NCI-H2107 (cell line): Measurements from ENCODE around the gene SLC48A1.

Source experiments
- DNase-seq: peaks from one replicate; lab custom pipeline; 2025; lab: John Stamatoyannopoulos, UW

The SLC48A1 gene

DNA sequence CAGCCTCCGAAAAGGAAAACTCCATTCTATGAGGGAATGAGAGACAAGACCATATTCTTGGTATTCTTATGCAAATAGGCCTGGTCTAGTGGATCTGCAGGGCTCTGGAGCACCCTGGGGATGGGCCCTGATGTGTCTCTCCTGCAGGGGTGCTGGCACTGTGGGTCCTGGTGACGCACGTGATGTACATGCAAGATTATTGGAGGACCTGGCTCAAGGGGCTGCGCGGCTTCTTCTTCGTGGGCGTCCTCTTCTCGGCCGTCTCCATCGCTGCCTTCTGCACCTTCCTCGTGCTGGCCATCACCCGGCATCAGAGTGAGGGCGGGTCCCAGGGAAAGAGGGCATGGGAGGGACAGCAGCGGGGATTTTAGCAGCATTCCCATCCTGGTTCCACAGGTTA, 5.8 kb downstream of the SLC48A1 start:
- no peak for DNase-seq

DNA sequence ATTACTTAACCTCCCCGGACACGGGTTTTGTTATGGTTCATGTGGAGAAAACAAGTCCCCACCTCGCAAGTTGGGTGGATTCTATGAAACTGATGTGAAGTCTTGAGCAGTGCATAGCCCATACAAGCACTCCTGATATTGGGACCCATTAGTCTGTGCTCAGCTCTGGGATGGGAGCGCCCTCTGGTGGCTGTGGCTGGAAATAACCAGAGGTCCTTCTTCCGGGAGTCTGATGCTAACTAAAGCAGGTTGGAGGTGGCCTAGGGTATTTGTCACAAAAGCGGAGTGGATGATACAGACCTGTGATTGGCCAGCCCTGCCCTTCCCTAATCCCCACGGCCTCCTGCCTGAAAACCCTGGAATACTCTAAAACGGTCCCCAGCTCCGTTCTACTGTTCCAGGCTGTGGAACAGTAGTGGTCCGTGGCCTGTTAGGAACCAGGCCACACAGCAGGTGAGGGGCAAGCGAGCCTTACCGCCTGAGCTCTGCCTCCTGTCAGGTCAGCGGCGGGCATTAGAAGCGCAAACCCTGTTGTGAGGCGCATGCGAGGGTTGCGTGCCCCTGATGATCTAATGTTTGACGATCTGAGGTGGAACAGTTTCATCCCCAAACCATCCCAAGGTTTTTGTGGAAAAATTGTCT, 6.4 kb downstream of the SLC48A1 start:
- peak; percentile 84 for DNase-seq

DNA sequence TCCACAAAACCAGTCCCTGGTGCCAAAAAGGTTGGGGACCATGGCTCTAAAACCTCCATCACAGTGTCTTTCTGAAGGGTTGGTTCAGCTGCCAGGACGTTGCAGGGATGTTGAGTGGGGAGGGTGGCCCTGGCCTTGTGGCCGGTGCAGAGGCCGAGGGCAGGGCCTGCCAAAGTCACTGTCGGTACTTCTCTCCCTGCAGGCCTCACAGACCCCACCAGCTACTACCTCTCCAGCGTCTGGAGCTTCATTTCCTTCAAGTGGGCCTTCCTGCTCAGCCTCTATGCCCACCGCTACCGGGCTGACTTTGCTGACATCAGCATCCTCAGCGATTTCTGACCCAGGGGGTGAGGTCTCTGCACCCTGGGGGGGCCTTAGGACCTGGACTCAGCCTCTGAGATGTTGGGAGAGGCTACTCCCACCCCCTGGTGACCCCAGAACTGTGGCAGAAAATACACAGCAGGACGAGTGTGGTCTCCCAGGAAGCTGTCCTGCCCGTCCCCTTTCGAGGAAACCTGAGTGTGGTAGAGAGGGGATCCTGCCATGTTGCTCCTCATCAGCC, 7.0 kb downstream of the SLC48A1 start:
- no peak for DNase-seq

DNA sequence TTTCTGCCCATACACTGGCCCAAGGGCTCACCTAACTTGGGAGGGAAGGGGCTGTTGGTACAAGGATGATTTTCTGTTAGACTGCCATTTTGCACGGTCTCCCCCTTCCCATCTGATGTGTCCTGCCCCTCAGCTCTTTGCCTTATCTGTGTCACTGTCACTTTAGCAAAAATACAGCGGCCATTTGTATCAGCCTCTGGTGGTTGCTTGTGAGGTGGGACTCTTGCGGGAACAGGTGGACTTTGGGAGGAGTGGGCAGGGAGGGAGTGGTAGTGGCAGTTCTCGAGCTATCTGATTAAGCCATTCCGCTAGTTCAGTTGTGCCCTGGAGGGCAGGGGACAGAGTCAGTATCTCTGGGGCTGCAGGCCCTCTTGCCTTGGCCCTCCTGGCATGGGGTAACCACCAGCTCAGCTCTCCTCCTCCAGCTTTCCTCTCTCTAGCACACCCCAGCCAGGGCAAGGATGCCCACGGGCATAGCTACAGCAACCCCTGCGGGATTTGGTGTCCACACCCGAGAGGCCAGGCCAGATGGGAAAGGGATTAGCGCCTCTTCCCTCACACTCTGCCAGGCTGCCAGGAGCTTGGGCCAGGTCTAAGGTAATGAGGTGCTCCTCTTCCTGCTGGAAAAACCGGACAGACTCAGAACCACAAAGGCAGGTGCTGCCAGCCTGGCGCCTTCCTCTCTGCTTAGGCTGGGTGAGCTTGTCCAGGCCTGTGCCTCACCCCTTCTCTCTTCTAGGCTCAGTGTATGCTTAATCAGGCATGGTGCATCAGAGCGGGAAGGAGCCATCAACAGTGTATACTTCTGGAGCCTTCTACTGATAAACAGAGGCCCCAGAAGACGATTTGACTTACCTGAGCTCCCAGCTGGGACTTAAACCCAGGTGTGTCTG, 8.7 kb downstream of the SLC48A1 start:
- DNase-seq = no peak

DNA sequence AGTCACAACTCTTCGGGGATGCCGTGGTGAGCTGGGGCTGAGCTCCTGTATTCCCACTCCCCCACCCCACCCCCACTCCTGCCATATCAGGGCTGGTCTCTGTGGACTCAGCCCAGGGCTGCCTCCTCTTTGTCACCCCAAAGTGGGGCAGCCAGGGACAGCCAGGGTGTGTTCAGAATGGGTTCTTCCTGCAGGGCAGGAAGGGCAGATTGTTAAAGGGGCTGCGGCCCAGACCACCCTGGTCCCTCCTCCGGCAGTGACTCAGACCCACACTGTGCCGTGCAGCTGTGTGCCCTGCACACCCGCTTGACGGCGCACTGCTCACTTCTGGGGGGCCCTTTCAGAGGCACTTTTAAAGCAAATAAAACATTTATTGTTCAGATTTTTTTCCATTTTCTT, 9.3 kb downstream of the SLC48A1 start:
- no peak for DNase-seq

DNA sequence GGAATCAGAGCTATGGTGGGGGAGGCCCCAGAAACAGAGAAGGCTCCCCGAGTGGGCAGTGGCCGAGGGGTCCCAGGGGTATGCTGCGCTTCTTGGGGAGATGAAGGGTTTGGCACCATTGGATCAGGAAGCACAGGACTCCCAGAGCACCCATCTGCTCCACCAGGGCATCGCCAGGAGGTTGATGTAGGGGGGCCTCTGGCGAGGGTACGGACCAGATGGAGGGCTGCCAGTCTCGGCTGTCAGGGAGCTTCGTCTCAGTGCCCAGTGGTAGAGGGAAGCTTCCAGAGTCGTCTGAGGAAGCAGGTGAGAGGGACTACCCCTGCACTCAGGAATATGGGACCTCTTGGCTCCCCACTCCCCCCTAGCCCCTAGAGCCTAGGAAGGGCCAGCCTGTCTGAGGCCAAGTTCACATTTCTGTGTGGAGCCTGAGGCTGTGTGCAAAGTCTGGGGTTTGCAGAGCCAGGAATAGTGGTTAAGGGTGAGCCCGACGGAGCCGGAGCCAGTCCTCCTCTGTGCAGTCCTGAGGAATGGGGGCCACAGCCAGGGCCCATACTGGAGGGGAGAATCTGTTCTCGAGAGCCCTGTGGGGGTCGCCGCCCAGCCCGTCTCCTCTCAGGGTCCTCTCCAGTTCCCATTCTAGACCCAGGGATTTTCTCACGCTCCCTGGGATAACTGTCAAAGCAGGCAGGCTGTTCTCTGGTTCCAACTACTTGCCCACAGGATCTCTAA, 10.2 kb downstream of the SLC48A1 start:
- no peak for DNase-seq

DNA sequence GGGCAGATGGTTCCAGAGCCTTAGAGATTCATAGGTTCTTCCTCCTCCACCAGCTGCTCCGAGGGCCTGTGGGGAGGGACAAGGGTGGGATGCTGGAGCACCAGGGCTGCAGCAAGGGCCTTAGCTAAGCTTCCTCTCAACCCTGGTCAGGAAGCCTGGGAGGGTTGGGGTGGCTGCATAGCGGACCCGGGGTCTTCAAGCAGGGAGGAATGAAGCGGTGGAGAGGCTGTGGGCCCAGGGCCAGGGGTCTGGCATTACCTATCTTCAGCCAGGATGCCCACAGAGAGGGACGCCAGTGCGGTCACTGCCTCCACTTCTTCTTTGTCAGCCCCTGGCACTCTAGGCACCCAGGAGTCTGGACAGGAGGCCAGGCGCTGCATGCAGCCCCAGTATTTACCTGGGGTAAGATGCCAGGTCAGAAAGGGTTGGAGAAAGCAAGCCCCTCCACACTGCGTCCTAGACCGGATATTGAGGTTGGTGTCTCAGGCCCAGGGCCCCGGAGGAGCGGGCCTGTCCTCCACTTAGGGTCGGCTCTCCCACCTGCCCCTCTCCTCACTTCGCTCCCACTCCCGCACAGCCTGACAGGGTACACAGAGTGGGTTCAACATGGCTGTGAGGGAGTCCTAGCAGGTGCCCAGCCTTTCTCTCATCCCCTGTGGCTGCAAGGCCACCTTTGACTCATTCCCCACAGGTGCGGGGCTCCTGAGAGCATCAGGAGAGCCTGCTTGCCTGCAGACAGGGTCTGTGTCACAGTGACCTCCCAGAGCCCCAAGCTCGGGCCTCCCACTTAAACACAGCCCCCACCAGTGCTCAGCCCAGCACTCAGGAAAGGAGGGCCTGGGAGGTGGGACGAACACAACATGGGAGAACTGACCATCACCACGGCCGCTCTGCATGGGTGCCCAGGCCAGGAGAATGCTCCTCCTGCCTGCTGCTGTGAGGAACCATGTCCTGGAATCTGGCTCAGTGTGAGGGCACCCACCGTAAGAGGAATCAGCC, 11.1 kb downstream of the SLC48A1 start:
- no peak for DNase-seq

DNA sequence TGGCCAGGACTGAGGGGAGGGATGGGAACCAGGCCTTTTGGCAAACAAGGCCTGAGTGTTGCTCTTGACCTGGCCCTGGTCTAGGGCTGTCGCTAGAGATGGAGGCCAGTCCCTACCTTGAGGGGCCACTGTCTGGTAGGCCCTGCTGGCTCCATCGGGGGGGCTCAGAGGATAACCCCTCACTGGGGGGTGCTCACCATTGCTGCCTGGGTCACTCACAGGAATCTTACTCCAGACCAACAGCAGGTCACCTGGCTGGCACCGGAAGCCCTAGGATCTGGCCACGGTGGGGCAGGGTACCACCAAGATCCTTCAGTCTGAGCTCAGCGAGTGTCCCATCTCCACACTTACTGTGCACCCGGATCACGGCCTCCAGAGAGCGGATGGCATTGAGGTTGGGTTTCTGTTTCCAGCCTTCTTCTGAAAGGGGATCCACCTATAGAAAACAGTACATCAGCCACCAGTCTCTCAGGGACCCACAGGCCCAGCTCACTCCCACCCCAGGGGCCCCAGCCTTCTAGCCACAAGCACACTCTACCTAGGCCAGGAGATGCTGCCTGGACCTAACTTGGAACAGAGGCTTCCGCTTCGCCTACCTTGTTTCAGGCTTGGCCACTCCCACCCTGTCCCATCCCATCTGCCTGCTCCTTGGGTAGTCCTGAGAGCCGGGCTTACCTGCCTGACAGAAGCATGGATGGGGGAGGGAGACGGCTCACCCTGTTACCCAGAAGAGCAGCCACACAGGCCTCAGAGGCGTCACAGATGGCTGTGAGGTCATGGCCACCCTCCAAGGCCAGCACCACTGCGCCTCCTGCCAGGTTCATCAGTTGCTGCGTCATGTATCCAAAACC, 12.2 kb downstream of the SLC48A1 start:
- no peak for DNase-seq

DNA sequence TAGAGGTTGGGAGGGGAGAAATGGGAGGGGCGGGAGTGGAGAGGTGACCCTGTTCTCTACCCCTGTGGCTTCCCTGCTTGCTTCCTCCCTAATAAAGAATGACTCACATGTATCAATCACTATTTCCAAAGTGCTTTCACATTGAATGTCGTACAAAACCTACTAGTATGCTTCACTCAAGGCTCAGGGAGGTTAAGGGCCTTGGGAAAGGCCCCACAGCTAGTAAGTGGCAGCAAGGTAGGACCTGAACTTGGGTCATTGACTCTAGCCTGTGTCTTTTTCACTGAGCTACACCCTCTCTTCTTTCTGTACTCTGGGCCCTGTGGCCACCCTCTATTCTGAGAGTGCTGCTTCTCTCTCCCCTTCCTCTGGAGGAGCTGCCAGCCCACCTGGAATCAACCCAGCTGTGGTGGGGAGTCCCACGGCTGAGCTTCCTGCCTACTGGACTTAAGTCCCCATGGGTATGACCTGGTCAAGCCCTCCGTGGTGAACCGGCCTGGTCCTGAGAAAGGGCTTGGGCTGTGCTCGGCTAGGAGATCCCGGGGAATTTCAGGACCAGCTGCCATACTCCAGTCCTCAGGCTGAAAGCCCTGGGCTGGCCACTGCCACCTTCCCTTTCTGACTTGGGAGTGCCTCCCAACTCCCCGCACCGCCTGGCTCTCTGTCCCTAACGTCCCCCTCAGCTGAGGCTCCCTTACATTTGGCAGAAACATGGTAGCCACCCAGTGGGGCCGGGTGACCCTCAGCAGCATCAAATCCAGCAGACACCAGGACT, 13.0 kb downstream of the SLC48A1 start:
- DNase-seq = no peak

DNA sequence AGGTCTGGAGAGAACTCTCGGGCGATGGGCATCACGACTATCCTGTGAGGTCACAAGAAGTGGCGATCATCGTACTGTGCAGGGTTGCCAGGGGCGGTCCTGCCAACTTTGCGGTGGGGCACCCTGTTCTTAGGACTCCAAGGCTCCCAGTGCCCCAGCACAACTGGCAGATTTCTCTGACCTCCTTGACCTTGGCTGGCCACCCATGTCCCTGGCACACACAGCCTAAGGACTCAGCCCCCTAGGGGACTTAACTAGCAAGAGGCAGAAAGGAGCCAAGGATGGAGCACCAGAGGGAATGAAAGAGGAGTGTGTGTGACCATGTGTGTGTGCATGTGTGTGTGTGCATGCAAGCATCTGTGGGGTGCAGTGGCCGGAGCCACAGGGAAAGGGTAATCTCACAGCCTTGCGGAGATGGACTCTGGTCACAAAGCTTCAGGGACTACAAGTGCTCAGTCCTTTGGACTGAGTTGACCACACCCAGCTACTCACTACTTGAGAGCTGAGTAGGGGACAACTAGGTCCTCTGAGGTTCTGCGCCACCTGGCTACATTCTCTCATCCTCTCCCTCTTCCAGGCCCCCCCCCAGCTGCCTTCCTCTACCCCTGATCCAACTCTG, 13.7 kb downstream of the SLC48A1 start:
- no peak for DNase-seq

DNA sequence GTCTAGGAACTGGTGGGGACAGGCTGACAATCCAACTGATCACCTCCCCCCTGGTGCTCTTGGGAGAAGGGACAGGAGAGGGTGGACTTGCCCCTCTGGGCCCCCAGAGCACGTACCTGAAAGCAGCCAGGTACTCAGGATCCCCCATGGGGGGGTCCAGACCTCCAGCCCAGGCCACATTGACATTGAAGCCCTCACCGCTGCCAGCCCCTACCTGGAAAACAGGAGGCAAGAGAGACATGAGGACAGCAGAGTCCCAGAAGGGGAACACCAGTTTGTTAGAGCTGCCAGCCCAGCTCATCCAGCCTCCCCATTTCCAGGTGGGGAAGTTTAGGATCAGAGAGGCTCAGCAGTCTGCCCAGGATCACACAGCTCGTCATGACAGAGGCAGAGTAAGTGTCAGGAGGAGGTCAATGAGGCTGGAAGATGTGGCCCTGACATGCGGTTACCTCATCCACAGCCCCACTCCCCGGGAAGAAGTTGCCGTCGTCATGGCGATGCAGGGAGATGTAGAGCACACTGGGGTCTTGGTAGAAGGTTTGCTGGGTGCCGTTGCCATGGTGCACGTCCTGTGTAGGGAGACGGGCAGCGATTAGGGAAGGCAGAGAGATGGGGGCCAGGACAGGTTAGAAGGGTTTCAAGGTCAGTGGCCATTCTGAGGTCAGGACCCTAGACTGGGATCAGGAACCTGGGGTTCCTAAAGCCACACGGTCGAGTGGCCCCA, 14.7 kb downstream of the SLC48A1 start:
- DNase-seq = no peak

DNA sequence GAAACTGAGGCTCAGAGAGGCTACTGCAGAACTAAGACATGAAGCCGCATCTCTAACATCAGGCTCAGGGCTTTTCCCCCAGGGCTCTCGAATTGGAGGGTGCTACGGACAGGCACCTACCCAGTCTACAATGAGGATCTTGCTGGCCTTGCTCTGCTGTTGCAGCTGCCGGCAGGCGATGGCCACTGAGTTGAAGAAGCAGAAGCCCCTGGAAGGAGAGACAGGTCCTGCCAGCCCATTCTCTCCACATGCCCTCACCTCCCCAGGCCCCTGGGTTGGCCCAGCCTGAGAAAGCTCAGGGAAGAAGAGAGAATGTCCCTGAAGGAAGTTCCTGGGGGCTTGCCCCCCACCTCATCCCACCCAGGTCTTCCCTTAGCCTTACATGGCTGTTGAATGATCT, 16.1 kb downstream of the SLC48A1 start:
- no peak for DNase-seq

DNA sequence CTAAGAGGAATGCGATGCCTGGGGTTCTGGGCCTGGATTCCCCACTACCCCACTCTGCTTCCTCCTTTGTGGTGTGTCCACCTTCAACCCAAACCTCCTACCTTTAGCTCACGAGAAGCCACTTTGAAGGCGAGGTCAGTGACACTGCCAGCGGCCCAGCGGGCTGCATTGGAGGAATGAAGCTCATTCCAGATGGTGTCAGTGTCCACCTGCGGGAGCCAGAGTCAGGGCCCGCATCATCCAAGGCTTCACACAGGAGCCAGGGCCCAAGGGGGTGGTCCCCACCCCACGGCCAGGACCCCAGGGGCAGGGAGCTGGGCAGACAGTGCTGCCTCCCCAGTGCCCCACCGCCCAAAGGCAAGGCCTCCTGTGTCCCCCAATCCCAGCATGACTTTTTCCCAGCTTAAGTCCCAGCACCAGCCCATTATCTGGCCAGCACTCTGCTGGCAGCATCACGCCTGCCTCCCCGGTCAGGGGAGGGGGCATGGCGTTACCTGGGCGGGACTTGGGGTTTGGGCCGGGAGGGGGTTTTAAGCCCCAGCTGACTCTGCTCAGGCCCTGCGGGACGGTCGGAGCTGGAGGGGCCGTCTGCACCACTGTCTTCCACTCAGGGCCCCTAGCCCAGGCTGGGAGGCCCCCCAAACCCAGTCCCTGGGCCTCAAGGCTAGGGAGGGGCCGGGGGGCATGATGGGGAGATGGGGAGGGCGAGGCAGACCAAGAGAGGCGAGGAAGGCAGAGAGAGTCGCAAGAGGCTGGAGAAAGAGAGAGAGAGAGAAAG, 16.9 kb downstream of the SLC48A1 start:
- DNase-seq = no peak

DNA sequence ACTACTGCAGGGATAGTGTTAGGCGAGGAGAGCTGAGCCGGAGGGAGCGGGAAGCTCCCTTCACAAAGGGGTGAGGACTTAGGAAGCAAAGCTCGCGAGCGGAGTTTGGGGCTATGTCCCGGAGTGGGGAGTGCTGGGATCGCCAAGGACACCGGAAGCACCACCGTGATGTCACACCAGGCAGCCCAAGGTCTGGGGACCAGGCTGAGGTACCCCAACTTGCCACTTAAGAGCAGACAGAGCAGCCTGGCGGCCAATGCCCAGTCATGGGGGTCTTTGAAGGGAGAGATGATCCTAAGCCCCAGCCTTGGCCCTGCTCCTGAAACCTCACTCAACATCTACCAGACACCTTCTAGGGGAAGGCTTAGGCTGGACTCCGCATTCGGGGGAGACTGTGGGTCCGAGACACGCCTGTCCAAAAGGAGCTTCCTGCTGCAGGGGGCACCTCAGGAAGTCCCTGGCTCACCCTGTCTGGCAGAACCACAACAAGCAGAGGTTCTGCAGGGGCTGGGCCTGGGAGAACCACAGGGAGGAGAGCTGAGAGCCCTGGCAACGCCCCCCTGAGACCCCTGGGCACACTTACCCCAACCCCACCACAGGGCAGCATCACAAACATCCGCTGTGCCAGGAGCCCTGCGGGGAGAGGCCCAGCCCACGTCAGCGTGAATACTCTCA, 17.8 kb downstream of the SLC48A1 start:
- no peak for DNase-seq

DNA sequence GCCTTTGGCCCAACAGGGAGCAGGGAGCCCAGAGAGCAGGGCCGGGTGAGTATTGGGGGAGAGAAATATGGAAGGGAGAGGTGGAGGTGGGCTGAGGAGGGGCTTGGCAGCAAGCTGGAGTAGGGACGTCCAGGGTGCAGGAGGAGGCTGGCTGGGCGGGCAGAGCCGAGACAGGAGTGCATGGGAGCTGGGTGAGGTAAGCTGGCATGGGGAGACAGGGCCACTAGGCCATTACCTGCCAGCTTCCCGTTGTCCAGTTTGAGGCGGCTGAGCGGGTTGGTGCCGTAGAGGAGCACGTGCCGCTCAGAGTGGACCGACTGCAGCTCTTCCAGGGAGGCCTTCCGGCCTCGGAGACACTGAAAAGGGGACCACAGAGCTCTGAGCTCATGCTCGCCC, 18.3 kb downstream of the SLC48A1 start:
- DNase-seq = no peak

DNA sequence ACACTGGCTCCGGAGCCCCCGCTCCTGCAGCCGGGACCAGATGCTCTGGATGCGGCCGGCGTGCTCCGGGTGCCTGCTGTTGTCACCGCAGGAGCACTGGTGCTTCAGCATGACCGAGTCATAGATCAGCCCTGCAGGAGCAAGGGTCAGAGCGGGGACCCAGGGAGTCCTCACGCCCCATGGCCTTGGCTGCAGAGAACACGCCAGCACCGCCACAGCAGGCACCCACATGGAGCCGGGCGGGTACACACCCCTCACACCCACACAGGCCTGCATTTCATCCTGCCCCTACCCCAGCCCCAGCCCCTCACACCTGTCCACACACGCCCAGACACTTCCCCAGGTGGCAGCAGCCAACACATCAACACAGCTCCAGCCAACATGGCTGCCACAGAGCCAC, 18.8 kb downstream of the SLC48A1 start:
- no peak for DNase-seq

DNA sequence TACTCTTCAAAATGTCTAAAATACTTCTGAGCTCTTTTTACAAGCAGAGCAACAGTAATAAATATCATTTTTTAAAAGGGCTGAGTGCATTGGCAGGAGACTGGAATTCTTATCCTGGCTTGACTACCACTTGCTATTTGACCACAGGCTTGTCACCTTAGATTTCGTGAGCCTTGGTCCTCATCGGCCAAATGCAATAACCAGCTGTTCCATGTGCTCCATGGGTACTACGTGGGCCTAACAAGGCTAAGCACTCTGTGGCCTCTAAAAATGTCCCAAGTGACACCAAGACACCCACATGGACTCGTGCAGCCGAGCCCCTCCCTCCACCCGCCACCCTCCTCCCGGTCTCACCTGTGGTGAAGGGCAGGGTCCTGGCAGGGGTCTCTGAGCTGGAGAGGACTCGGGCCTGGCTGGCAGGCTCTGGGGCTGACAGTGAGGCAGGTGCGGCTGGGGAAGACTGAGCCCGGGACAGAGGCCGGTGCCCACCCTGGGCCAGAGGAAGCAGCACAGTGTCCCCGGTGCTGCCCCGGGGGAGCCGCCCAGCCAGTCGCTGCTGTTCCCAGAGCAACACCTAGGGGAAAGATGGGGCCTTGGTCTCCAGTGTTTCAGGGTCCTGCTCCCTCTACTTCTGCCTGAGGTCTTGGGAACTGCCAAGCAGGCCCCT, 20.1 kb downstream of the SLC48A1 start:
- DNase-seq = no peak
